Measurements from ENCODE around the gene FSTL5. TPM values are rescaled to one million over a fixed set of nuclear protein-coding genes. Genes with fewer than 3 reads are reported as not detected.

FSTL5 gene
- total and polyA plus RNA-seq, 2 experiments from 2014 or later, result 0.06 to 0.49 TPM

- H3K4me2 ChIP-seq, result 0 out of 2 replicates have a peak overlapping the region, but pooled peaks have one; percentile 31
- H3K4me1 Mint-ChIP-seq, result peaks cover 22% of the 10 kb centered on the region
- peak; percentile 70 for DNase-seq (ENCODE audit: low spot score)
Observed at GRCh38 chr4:162061214-162061613, 102.6 kb downstream of the FSTL5 start.

More at GRCh38 chr4:162061214-162061613, 102.6 kb downstream of the FSTL5 start:
- peaks cover 33% of the 10 kb centered on the region for H3K4me1 ChIP-seq (ENCODE audit: insufficient read depth)
- H3K27me3 Mint-ChIP-seq (ENCODE audit: insufficient read depth, low read depth, poor library complexity), result peaks cover 3% of the 10 kb centered on the region
- H3K4me3 Mint-ChIP-seq, result no peak overlapping the region
- no peaks in the 10 kb centered on the region for H4K20me1 ChIP-seq (replicated peaks; ENCODE audit: insufficient read depth)
- H3K27ac ChIP-seq (ENCODE audit: low read depth), result peak overlapping the region; percentile 8; the same call in 1 of the 2 replicates
- TF ChIP-seq ZNF331 (CRISPR knock-in tag; IDR thresholded peaks at IDR 0.05; ENCODE audit: low read depth) (no peak), CREB1 (CRISPR knock-in tag; IDR thresholded peaks at IDR 0.05; ENCODE audit: low read depth) (no peak), REST (IDR thresholded peaks at IDR 0.05; ENCODE audit: unreplicated experiment) (no peak), CTCF (conservative IDR thresholded peaks at IDR 0.05; ENCODE audit: low read depth in 2 of 2) (no peak), ZNF462 (CRISPR knock-in tag; IDR thresholded peaks at IDR 0.05) (peak; percentile 89), EZH2phosphoT487 (IDR thresholded peaks at IDR 0.05; ENCODE audit: unreplicated experiment) (no peak), NANOG (IDR thresholded peaks at IDR 0.05; ENCODE audit: borderline replicate concordance) (no peak), STAT1 (IDR thresholded peaks at IDR 0.05; ENCODE audit: unreplicated experiment) (no peak)
- H3K79me2 ChIP-seq (replicated peaks; ENCODE audit: insufficient read depth), result no peaks in the 10 kb centered on the region
- peak; percentile 95 for ATAC-seq
- H3K4me3 ChIP-seq, result no peak overlapping the region
- H3K36me3 ChIP-seq (ENCODE audit: insufficient read depth), result no peaks in the 10 kb centered on the region
- H3K27me3 ChIP-seq (ENCODE audit: insufficient read depth), result no peaks in the 10 kb centered on the region
- 0 out of 2 replicates have a peak overlapping the region, but pooled peaks have one; percentile 1 for H2AFZ ChIP-seq
- H3F3A ChIP-seq (replicated peaks; ENCODE audit: low read depth), result no peaks in the 10 kb centered on the region
- H3K27ac Mint-ChIP-seq, result peak overlapping the region; percentile 91
- peaks cover 2% of the 10 kb centered on the region; the same call in 1 of the 3 replicates for H3K9me3 Mint-ChIP-seq
- no peaks in the 10 kb centered on the region for H3K9me2 ChIP-seq (ENCODE audit: insufficient read depth)
- peaks cover 1% of the 10 kb centered on the region; the same call in 2 of the 3 replicates for H3K36me3 Mint-ChIP-seq (ENCODE audit: low read depth)
